HG02798 (cell line): Measurements from ENCODE around the gene RND3.

Source experiments
- ATAC-seq: cut with Tn5 transposase; IDR thresholded peaks from one replicate; pipeline ENCODE4 v1.9.1; 2021; ENCODE audit warnings: mild to moderate bottlenecking; ENCODE audit not compliant: unreplicated experiment, poor library complexity

RND3 gene

DNA sequence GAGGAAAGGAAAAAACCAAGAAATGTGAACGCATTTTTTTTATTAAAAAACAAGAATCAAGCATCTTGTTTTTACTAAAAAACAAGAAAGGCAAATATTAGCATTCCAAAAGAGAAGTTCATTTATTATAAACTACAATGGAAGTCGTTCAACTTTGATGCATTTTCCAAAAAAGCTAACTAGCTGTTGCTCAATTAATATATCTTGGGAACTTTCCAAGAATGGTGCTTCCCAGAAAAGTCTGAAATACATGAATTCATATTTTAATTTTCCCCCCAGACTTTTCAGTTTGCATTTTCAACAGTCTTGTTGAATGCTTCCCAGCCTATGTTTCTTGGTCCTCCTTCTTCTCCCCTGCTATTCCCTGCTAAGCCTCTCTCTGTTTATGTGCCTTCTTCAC, 7.5 kb upstream of the RND3 start:
- ATAC-seq, result no peak

DNA sequence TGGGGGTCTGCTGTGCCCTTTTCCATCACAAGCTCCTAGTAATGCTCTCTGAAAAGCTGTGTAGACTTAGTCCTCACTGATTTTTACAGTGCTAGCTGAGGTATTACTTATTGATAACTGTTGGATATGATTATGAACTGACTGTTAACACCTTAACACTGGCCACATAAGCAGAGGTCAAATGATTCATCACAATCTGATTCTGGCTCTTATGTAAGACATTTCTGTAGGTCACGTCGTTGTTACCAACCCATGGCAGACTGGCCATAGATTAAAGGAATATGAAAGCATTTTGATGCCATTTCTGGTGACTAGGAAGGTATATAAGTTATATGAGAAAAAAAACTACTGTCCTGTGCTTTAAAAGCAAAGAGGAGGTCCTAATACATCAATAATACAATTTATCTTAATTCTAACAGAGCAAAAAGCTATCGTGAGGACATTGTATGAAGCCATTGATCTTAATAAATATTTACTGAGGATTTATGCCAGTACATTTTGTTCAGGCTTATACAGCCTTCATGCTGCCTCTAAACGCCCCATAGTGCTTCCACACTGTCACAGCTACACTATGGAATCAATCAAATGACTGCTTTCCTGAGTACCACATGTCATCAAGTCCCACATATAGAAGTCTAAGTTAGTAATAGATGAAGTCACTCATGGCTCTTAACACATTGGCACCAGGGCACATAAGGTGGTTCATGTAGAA, 6.9 kb upstream of the RND3 start:
- no peak for ATAC-seq

DNA sequence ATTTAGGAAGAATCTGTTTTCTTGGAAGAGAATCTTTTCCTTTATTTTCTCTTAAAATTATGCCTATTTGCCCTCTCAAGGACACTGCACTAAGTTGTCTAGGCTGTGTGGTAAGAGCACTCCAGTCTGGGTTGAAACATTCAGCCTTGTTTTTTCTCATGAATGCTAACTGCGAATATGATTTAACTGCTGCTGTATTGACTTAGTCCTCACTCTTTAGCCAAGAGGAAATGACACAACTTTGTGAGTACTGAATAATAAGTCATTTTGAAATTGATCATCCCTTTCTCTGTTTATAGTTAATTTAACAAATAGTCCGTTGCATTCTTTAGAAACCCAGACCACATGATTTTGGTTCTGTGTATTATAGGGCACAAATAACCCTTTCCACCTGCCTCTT, 4.5 kb upstream of the RND3 start:
- ATAC-seq, result no peak

DNA sequence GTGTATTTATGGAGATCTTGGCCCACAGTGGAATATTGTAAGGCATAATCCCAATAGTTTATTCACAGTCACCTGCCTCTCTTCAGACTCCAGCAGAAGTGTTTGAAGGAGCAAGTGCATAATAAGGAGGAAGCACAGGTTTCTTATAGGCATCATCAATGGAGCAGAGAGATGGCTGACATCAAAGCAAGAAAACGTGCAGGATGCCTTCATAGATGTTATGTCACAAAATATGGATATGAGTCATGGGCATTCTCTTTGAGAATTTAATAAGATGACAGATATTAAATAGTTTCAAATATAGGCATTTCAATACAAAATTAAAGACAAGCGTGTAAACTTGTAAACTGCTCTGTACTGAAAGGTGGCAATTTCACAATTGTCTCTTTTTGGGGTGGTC, 4.0 kb upstream of the RND3 start:
- ATAC-seq, result no peak

DNA sequence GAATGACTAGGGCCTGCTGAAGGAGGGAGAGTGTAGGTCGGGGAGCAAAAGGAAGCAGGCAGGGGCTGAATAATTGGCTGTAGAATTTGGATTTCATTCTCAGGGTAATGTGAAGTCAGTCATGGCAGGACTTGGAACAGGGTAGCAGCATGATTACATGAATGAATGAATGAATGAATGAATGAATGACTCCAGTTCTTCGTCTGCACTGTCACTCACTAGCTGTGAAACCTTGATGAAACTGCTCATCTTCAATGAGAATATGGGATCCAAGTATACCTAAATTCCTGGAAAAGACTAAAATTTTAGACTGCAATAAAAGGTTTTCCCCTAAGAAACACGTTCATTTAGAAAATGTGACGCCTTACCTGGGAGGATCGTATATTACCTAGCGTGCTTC, 3.0 kb upstream of the RND3 start:
- no peak for ATAC-seq

DNA sequence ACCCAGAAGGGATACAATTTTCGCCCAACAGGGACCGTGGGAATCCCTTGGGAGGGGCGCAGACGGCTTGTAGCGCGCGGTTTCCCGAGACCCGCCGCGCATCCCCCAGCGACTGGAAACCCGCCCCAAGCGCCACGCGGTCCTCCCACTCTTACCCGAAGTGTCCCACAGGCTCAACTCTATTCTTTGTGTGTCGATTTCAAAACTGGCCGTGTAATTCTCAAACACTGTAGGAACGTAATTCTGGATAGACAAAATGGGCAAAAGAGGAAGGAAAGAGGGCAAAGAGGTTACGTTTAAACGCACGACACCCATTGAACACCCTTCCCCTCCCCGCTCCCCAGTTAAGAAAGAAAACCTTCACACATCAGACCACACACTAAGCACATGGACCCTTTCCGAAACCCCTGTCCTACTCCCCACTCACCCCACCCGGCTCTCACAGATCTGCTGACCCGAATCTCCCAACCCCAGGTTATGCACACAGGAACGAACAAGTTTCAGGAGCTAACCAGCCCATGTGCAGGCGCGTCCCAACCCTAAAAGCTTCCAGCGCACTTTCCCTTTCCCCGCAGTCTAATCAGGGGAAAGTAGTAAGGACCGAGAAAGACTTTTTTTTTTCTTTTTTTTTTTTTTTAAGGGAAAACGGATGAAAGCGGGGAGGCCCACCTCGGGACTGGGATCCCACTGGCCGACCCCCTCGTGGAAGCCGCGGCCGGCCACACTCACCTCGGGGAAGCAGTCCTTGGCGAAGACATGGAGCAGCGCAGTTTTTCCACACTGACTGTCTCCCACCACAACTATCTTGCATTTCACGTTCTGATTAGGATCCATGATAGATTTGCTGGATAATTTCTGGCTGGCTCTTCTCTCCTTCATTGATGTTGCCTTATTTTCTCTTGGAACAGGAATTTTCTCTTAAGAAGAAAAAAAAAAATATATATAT, 655 bp downstream of the RND3 start:
- no peak for ATAC-seq

DNA sequence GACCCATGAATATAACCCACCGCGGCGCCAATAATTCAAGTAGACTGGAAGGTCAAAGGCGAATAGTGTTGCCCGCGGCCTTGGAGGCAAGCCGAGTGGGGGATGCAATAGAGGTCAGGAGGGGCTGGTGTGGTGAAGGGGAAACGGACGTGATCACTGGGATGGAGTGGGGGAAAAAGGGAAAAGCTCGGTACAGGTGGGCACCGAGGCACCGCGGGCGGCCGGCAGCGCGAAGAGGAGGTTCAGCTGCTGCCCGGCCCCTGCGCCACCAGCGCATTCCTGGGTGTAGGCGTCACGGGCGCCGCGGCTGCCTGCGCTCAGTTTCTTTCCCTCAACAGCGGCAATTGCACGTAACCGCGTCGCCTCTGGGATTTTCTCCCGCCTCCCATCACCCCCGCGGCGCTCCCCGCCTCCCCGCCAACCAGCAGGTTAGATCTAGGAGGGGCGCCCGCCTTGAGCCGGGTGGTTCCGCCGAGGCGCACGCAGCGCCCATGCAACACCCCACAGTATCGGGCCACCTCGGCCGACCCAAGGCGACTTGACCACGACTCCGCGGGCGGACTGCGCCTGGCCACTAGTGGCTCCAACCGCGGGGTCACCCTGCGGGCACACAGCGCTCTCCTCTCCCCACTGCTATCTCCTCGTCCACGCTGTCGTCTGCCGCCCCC, 1.5 kb downstream of the RND3 start:
- ATAC-seq, result no peak

DNA sequence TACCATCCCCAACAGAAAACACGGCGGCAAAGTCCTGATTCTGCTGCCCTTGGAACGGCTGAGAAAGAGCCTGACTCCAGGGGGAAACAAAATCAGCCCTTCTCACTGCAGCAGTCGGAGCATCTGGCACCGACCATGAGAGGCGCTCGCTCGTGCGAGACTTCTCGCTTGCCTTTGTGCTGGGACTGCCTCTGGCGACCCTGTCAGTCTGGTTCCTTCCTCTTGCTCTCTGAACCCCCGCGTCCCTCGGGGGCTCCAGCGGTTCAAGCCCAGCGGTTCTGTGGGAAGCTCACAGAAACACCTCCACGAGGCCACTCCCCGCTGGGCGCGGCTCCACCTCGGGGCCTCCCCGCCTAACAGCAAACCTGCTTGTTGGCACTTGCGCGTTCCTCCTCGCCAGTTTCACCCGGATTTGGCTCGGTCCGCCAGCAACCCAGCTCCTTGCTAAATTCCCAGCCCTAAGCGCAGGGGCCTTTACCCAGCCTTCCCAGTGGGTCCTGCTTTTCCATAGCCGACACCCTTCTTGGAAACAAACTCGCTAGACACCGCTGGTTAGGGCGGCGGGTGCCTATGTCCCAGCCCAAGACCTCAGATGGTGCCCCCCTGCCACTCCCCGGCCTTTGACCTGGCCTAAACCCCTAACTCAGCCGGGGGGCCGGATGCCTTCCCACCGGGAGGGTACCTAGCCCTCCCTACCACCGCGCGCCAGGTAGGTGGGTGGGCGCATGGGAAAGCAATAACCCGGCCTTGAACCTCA, 2.2 kb downstream of the RND3 start:
- ATAC-seq, result peak; percentile 48

DNA sequence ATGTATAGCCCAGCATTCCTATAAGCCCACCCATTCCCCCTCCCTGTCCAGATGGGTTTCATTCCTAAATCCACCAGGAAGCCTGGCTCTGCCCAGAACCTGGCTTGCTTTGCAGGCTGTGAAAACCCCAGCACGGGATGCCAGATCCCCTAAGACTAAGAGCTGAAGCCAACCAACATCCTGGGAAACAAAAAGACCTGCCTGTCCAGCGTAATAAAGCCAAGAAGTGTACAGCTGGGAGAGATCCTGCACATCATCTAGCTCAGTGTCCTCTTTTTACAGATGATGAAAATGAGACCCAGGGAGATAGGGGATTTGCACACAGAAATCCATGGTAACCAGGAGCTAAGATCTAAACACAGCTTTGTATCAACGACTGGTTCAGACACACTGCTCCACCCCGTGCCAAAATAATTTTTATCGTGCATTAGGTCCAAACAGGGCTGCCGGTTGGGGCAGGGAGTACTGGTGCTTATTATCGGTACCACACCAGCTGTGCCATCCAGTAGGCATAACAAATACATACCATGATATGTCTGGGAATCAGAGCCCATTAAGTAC, 2.9 kb downstream of the RND3 start:
- no peak for ATAC-seq

DNA sequence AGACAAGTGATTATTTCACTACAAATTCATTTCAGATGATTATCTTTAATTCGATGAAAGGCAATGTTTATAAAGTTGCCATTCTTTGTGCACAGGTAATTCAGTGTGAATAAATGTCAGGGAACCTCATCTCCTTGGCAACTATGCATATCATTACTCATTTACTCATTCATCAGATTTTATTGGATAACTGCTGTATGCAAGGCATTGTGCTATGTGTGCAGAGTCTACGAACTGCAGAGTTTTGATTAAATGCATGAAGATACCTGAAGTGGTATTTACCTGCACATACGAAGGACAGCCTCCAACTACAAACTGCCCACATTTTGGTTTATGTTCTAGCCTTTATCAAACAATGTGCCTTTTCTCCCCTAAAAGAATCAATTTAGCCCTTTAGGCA, 3.5 kb downstream of the RND3 start:
- no peak for ATAC-seq

DNA sequence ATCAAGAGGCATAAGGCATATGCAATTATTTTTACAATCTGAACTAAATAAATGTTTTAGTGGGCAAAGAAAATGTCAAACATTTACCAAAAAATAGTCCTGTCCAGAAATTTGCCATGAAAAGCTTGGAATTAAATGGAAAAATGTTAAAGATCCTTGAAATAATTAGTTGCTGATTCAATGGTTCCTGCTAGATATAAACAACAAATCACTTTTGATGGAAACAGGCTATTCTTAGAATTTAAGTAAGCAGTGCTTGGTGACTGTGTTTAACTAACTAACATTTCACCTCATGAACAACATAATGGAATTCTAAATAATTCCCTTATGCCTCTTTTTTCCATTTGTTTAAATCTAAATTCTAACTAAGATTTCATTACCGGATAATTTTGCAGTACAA, 3.9 kb downstream of the RND3 start:
- no peak for ATAC-seq

DNA sequence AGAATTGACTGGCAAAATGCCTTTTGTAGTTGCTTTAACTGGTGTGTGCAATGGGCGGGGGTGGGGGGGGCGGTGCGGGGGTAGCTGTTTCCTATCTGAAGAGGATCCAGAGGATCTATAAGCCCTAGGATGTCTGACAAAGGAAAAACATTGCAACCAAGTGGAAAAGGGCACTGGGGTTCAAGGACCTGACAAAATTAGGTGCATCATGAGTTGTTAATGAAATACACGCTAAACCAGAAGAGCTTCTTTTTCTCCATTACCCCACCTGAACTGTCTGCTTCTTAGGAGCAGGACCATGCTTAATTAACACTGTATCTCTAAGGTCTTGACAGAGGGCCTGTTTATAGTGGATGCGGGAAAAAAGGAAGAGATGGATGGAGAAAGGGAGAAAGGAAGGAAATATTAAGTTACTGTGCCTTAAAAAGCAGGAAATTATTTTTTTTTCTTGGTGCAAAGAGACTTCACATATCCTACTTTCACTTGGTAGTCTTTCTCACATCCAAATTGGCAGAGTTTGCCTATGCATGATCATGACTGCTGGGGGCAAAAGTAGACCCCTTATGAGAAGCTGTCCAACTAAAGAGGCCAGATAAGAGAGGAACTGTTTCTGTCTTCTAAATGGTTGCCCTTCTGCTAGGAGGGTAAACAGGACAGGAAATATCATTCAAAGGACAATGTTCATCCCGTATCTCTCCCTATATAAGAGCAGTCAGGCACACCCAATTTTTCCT, 4.6 kb downstream of the RND3 start:
- no peak for ATAC-seq

DNA sequence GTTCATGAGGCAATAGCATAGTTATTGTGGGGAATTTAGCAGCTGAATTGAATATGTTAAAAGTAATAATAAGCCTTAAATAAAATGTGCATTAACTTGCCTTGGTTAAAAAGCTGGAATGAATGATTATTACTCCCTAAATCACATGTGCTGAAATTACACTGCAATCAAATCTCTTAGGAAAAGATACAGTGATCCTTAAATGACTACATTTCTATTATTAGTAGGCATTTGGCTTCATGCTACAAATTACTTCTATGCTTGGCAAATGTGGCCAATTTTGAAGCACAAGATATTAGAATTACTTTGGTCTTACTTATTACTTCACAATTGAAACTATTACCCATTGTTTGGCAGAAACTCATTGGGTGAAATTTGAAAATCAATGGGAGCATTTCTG, 5.4 kb downstream of the RND3 start:
- no peak for ATAC-seq

DNA sequence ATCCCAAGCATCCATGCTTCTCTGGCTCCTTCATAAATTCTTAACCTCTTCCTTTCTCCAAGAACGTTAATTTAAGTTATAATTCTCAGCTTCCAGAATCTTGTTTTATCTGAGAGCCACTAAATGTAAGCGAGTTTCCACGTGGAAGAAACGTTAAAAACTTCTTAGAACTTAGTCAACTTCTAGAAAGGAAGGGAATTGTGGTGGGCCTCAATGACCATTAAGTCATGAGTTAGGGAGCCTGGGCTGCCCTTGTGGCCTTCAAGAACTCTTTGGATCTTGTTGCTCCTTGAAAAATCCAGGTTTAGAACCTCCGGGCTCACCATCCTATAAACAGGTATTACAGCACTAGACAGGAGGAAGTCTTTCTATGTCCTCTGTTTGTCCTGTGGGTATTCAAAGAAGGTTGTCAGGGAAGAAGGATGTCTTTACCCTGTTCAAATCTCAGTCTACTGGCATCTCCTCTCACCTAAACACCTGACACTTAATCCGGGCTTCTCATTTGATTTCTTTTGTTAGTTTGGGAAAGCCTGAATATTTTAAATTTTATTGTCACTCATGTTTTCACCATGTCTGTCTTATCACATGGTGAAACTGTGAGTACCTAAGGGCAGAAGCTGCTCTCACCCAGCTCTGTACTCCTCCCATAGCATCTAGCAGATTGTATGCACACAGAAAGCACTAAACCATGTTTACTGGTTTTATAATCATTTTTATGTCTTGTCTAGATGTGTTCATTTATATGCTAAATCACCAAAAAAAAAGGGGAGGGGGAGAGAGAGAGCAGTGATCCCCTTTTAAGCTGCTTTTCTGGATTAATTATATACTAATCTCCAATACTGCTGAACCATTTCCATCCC, 6.3 kb downstream of the RND3 start:
- no peak for ATAC-seq

DNA sequence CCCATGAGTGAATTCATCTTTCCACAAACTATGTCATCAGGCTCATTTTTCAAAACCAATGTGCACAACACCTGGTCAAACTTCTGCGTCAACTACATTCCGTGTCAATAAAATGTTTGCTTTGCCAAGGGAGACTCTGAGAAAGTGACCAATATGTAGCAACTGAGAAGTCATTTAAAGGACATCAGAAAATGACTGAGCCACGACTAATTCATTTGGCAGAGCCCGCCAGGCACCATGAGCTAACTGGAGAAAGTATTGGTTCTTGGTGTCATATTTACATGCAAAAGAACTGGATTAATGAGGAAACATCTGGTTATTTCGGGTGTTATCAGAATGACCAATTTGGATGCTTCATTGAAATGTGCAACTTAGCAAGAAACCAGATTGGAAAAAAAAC, 7.2 kb downstream of the RND3 start:
- ATAC-seq, result no peak

DNA sequence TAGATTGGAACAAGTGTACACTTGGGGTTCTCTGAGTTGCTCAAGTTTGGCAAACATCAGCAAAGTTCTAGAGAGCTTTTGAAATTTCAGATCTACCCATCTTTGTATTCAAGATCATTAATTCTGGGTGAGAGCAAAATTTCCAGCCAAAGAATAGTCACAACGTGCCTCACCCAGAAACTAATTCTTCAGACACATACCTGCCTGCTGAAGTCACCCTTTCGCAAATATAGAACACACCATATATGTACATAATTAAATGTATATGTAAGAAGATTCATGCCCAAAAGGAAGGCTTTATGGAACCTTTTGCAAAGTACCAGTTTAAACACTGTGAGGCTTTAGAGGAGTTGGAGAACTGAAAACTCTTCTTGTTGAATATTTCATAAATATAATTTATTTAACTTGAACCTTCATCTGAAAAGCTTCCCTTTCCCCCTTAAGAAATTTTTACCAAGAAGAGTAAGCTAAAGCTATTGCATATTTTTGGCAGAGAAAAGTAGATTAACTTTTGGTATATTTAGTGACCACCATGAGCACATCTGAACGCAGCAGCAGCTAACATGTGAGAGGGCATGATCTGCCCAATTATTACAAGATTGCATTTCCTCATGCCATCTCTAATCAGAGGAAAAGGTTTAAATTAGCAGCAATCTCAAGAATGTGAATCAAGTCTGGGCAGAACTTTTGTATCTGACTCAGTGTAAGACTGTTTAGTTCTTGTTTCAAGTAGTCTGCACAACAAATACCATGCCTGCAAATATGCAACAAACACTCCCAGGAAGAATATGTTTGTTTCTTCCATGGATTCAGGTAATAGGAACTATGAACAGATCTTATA, 8.2 kb downstream of the RND3 start:
- no peak for ATAC-seq

DNA sequence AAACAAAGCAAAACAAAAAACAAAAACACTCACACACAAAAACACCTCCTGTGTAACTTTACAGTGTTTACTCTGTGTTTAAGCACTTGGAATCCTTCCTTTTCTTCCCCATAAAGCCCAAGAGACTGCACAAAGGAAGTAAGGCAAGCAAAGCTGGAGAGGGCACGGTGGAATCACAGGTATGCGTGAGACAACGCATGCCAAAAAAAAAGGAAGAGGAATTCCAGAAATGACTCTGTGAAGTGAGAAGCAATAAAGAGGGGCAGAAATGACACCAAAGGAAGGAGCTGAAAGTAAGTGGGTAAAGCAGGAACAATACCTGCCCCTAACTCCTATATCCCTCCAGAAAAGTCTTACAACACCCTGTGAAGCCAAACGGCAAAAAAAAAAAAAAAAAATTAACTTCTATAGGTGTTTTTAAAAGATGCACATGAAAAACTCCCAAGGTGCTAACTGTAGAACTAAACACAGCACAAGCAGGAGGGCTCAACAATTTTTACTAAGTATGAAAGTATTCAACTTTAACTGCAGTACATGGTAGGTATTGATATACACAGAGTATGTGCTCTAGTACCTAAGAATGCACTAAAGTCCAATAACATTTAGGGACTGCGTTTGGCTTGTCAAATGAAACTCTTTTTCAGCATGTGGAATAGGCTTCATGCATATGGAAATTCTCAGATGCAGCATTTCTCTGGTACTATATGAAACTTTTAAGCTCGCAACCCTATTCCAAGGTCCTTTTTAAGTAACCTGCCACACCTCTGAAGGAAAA, 9.1 kb downstream of the RND3 start:
- no peak for ATAC-seq
